Stimulated activated CD4-positive, alpha-beta T cell treated with anti-CD3 and anti-CD28 coated beads, Interleukin-15, amount 100 ng/mL, for 1 hour (primary cell): ENCODE results near the gene CCDC107.
A peak's percentile ranks its signal among the peaks of the same experiment; 100 is the strongest.

ENCODE experiments used
- DNase-seq, 2 donors: peaks; one replicate each; pipeline ENCODE4 v3.0.0-alpha.2; 2020; ENCODE audit warnings: low read depth in 1 of 2, low spot score in 1 of 2

The CCDC107 gene

GRCh38 chr9:35659340-35659739 lies 1.2 kb downstream of the CCDC107 start:
- no peak for DNase-seq

GRCh38 chr9:35660966-35661415 lies 2.9 kb downstream of the CCDC107 start:
- no peak for DNase-seq

GRCh38 chr9:35661756-35662350 lies 3.8 kb downstream of the CCDC107 start:
- DNase-seq: no peak

- DNase-seq: no peak
These were observed 4.3 kb downstream of the CCDC107 start for GRCh38 chr9:35662437-35662836.

GRCh38 chr9:35664531-35665470 lies 6.7 kb downstream of the CCDC107 start, which contains the start of gene ARHGEF39:
TSS of gene ARHGEF39 (minus strand) at chr9:35665195. CDS start at chr9:35665169, 26 bp downstream.
- DNase-seq: peak; percentile 38 to 50

GRCh38 chr9:35665471-35665818 lies 7.4 kb downstream of the CCDC107 start:
- no peak for DNase-seq

- DNase-seq: no peak
These were observed 8.0 kb downstream of the CCDC107 start for GRCh38 chr9:35666045-35666444.

- DNase-seq: no peak
These were observed 8.5 kb downstream of the CCDC107 start for GRCh38 chr9:35666549-35666948.

GRCh38 chr9:35667939-35668338 lies 9.8 kb downstream of the CCDC107 start:
- no peak for DNase-seq

- no peak for DNase-seq
These were observed 11.4 kb downstream of the CCDC107 start for GRCh38 chr9:35669331-35670145.

GRCh38 chr9:35673132-35674024 lies 15.3 kb downstream of the CCDC107 start, which contains the start of gene CA9:
TSS of gene CA9 (plus strand) at chr9:35673928. CDS start at chr9:35673960, 32 bp downstream.
- no peak for DNase-seq

GRCh38 chr9:35674025-35674361 lies 15.9 kb downstream of the CCDC107 start:
- no peak for DNase-seq

- no peak for DNase-seq
These were observed 17.1 kb downstream of the CCDC107 start for GRCh38 chr9:35675204-35675603.

GRCh38 chr9:35675732-35676392 lies 17.8 kb downstream of the CCDC107 start:
- no peak for DNase-seq

GRCh38 chr9:35679091-35679490 lies 21.0 kb downstream of the CCDC107 start:
- no peak for DNase-seq

GRCh38 chr9:35679766-35680330 lies 21.8 kb downstream of the CCDC107 start:
- no peak for DNase-seq

GRCh38 chr9:35680331-35681105 lies 22.4 kb downstream of the CCDC107 start:
- DNase-seq: no peak

- no peak for DNase-seq
These were observed 23.4 kb downstream of the CCDC107 start for GRCh38 chr9:35681341-35682002.
